ENCODE data around the gene HES6.

Gene HES6

GRCh38 chr2:238239863-238240756 is at the start of gene HES6:
Gene HES6, minus strand, starts transcription at chr2:238240038. Its CDS starts 133 bp downstream, at chr2:238239905.
- DNase-seq, result peak; percentile 92

GRCh38 chr2:238289574-238289973 is 49.7 kb upstream of the HES6 start:
- no peak for DNase-seq

- DNase-seq, result peak; percentile 98
Observed at GRCh38 chr2:238288650-238289573, 49.1 kb upstream of the HES6 start.

GRCh38 chr2:238287737-238288649 is 48.2 kb upstream of the HES6 start, which contains the start of gene PER2:
Gene PER2, minus strand, starts transcription at chr2:238288610. Its CDS starts 10,674 bp downstream, at chr2:238277936.
- peak; percentile 68 for DNase-seq

GRCh38 chr2:238286987-238287736 is 47.3 kb upstream of the HES6 start:
- DNase-seq, result peak; percentile 4

- peak; percentile 6 for DNase-seq
Observed at GRCh38 chr2:238286551-238286950, 46.7 kb upstream of the HES6 start.

- no peak for DNase-seq
Observed at GRCh38 chr2:238286095-238286494, 46.3 kb upstream of the HES6 start.

- DNase-seq, result no peak
Observed at GRCh38 chr2:238285653-238286082, 45.8 kb upstream of the HES6 start.

GRCh38 chr2:238284802-238285515 is 45.1 kb upstream of the HES6 start:
- no peak for DNase-seq

- no peak for DNase-seq
Observed at GRCh38 chr2:238282861-238283738, 43.3 kb upstream of the HES6 start.

GRCh38 chr2:238281826-238282480 is 42.1 kb upstream of the HES6 start:
- DNase-seq, result no peak

GRCh38 chr2:238280083-238280825 is 40.4 kb upstream of the HES6 start:
- DNase-seq, result no peak

- DNase-seq, result no peak
Observed at GRCh38 chr2:238279324-238279682, 39.5 kb upstream of the HES6 start.

GRCh38 chr2:238278626-238279323 is 38.9 kb upstream of the HES6 start:
- no peak for DNase-seq

GRCh38 chr2:238277695-238278094 is 37.9 kb upstream of the HES6 start:
- DNase-seq, result no peak

- DNase-seq, result no peak
Observed at GRCh38 chr2:238274152-238274865, 34.5 kb upstream of the HES6 start.

- peak; percentile 35 for DNase-seq
Observed at GRCh38 chr2:238273433-238273832, 33.6 kb upstream of the HES6 start.
